ENCODE measurements around the gene HTR2B.
A peak's percentile ranks its signal among the peaks of the same experiment; 100 is the strongest.
"Not testable (repeated sequence)": the region's sequence is repeated elsewhere in the genome, so short reads cannot be mapped to it uniquely, and the experiment has no call there.

The HTR2B gene

DNA sequence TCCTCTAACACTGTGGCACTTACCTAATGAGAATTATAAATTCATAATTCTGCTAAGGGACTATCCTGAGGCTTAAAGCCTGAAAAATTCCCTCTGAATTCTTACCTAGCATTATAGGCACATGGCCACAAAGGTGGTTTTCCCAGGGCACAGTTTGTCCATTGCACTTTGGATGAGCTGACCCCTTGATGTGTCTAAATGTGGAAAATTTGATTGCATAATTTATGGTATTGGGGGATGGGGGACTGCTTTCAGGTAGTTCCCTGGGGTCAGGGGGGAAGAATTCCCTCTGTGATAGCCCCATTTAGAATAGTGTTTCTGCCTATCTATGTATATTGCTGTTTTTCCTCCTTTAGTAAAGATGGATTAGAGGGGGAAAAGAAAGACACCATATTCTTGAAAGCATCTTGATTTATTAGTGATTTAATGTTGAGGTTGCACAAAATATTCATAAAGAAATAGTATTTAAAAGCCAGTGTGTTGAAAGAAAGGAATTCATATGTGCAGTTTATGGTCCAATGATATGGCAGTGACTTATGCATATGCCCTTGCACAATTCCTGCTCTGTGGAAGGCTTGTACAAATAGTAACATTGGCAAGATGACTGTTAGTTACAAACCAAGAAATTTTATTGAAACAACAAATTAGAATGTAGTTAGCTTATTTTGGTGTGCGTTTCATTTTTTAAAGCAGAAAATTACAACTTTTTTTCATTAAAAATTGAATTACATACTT, 8.7 kb upstream of the HTR2B start:
- DNase-seq (ENCODE audit: low read depth in 2 of 2) = no peak

DNA sequence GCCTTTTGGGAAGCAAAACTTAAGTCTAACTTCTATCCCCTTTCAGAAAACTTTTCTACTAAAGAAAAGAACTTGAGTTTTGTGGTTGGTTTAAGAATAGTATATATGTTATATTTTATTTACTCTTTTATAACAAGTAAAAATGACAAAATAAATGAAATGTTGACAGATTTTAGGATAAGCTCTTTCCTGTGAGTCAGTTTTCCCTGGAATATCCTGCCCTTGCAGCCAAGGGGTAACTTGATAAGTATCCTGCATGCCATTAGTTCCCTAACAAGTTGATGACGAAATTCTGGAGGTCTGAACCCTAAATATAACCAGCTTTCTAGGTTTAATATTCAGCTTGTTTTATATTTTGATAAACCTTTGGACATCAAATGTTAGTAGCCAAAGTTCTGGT, 7.3 kb upstream of the HTR2B start:
- DNase-seq (ENCODE audit: low read depth in 2 of 2) = no peak

DNA sequence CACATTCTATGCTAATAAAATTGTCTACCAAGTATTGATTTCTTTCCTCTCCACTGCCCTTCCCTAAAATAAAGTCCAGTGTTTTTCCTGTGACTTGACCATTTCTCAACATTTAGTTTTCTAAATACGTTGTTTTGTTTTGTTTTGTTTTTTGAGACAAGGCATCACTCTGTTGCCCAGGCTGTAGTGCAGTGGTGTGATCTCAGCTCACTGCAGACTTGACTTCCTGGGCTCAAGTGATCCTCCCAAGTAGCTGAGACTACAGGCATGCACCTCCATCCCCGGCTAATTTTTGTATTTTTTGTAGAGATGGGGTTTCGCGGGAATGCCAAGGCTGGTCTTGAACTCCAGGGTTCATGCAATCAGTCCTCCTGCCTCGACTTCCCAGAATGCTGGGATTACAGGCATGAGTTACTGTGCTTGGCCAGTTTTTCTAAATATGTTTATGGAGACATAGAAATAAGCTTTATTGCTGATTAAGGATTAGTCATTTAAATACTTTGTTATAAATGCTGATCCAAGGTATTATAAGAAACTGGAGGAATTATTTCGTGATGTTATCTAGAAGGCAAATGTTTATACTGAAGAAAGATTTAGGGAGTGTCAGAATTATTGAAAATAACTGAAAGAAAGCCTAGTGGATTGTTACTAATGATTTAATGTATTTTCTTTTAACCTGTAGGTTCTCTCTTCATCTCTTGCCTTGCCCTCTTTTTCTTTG, 5.7 kb upstream of the HTR2B start:
- no peak for DNase-seq (ENCODE audit: low read depth in 2 of 2)

DNA sequence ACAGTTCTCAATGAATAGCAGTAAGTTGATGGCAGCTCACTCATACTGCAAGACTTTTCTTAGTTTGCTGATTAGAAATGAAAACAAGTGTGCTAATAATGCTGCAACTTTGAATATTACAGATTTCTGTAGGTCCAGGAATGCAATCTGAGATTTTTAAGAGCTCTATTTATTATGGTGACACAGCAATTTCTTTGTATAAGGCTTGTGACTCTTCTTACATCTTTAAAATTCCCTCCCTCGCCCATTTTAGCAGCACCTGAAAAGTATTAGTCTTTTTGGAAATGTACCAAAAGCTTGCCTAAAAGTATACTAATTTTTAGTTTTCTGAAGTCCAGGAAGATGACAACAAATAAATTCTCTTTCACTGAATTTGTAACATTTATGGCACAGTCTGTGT, 4.4 kb upstream of the HTR2B start:
- no peak for DNase-seq (ENCODE audit: low read depth in 2 of 2)

DNA sequence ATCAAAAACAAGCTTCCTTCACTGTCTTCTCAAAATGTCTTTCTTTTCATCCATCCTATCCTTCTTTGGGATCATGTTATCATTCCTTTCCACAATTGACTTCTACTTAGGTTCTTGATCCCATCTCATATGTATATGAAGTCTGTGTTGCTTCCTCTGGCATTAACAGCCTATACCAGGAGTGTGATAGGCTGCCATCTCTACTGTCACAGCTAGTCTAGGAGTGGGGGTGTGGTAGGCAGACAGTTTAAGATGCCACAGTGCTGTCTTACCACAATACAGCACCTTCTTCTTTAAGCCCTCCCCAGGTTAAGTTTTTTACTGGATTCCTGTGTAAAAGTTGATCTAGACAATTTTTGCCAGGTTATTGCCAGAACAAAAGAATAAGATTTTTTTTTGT, 3.7 kb upstream of the HTR2B start:
- no peak for DNase-seq (ENCODE audit: low read depth in 2 of 2)

DNA sequence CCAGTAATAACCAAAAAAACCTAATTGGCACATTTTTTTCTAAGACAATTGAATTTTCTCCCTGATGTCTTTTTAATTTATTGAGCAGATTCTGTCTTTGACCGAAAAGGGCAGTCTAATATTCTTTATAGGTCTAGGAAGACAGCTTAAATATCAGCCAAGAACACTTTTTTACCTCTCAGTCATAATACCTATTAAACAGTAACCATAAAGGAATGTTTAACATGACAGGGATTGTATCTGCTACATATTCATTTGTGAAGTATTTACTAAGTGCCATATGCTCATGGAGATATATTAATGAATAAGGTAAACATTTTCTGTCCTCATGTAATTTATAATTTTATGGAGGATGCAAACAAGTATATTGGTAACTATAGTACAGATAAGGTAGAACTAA, 3.1 kb upstream of the HTR2B start:
- DNase-seq (ENCODE audit: low read depth in 2 of 2) = no peak

DNA sequence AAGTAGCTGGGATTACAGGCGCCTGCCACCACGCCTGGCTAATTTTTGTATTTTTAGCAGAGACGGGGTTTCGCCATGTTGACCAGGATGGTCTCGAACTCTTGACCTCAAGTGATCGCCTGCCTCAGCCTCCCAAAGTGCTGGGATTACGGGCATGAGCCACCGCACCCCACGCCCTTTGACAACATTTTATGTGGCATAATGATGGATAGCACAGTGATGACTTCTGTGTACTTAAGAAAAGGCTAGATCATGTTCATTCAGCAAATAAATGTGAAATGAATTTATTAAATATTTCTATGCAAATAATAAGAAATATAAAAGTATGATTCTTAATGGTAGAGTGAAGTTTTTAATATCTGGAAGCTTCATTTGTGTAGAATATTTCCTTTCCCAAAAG, 2.6 kb upstream of the HTR2B start:
- DNase-seq (ENCODE audit: low read depth in 2 of 2) = no peak

DNA sequence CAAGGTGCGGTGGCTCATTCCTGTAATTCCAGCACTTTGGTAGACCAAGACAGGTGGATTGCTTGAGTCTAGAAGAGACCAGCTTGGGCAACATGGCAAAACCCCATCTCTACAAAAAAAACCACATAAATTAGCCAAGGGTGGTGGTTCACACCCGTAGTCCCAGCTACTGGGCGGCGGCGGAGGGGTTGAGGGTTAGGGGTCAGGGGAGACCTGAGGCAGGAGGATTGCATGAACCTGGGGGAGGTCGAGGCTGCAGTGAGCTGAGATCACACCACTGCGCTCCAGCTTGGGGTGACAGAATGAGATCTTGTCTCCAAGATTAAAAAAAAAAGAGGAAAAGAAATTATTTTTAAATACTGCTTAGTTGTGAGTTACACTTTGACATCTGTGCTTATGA, 1.3 kb upstream of the HTR2B start:
- DNase-seq (ENCODE audit: low read depth in 2 of 2) = no peak

DNA sequence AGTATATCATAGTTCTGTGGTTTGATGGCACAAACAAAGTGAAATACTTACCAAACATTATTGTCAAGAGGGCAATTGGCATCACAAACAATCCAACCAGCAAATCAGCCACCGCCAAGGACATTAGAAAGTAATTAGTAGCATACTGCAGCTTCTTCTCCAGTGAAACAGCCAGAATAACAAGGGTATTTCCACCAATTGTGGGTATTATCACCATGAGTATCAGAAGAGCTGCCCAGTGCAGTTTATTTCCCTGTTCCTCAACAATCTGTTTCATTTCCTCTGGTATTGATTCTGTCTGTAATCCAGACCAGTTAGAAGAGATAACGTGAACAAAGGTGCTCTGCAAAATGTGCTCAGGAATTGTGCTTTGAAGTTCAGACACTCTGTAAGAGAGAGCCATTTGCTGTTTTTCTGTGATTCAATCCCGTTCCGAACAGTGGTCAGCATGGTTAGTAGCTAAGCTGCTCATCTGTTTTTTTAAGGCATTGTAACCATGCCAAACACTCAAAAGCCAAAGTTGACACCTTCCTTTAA, 1.4 kb downstream of the HTR2B start:
- DNase-seq (ENCODE audit: low read depth in 2 of 2) = no peak

DNA sequence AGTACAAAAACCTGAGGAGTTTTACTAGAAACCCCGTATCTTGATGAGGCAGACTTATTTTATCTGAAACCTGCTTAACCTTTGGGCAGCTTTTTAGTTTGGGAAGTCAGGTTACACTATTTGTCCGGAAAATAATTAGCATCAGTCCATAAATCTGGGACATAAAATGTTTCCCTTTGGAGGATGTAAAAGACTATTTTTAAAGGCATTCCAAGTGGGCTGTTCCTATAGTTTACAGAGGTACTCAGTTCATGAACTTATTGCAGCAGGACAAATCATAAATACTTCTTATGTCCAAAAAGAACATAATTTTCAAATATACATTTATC, 6.3 kb downstream of the HTR2B start:
- no peak for DNase-seq (ENCODE audit: low read depth in 2 of 2)

DNA sequence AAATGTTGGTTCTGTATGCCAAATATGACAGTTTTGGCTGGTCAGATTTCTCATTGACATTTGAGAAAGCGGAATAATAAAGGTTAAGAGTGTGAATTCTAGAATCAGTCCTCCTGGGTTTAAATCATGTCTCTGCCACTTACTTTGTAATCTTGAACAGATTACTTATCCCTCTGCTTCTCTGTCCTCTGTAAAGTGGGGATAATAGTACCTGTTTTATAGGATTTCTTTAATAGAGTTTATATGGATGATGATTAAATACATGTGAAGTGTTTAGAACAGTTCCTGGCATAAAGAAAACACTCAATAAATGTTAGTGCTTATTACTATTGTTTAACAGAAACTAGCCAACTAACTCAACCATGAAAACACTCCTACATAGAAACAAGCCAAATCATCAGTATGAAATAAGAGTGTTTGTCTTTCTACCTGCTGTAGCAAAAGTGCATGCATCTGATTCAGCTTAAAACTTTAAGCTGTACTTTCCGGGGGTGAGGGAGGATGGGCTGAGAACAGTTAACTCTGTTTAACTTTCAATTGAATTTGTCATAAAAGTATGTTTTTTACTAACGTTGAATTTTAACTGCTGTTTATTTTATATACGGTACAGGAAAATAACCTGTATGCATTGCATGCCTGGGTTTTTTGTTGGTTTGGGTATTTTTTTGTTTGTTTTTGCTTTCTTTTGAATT, 6.8 kb downstream of the HTR2B start:
- DNase-seq (ENCODE audit: low read depth in 2 of 2) = no peak

DNA sequence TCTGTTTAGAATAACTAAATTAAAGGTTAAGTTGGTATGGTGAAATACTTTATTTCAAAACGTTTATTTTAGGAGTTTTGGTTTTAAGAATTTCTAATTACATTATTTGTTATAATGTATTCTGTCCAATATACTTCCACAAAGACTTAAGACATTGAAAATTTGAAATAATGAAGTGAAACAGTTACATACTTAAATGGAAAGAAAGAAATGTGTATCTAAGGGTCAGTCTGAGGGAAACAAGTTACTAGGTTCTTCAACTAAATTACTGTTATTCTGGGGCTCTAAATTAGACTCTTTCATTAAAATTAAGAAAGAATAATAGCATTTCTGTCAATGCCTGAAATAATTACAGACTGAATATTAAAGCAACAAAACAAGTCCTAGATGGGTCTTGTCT, 7.7 kb downstream of the HTR2B start:
- DNase-seq (ENCODE audit: low read depth in 2 of 2) = no peak

DNA sequence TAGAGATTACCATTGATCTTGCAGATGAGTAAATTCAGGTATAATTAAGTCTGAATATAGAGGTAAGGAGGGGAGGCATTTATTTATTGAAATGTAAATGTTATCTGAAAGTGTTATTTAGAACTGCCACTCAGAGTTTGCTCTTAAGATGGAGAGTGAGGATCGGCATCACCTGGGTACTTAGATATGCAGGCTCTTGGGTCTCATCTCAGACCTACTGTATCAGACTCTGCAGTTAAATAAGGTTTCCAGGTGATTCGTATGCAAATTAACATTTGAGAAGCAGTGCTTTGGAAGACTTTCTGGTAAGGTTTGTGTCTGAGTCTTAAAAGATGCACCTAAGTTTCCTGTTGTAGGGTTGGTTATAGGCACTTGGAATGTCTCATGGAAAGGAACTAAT, 9.2 kb downstream of the HTR2B start:
- no peak for DNase-seq (ENCODE audit: low read depth in 2 of 2)

DNA sequence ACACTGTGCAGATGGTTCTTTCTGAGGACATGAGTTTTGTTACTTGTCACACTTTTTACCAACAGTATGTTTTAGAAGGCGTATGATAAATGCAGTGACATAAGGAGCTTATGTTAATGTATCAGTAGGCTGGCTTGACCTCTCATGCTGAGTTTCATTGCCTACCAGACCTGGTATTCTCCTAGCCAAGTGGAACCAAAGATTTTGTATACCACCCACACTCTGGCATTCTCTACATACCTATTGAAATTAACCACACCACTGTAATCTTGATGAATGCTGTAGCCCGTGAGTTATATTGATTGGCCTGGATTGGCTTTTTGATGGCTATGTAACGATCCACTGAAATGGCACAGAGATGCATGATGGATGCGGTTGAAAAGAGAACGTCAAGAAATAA, 11.4 kb downstream of the HTR2B start:
- no peak for DNase-seq (ENCODE audit: low read depth in 2 of 2)

DNA sequence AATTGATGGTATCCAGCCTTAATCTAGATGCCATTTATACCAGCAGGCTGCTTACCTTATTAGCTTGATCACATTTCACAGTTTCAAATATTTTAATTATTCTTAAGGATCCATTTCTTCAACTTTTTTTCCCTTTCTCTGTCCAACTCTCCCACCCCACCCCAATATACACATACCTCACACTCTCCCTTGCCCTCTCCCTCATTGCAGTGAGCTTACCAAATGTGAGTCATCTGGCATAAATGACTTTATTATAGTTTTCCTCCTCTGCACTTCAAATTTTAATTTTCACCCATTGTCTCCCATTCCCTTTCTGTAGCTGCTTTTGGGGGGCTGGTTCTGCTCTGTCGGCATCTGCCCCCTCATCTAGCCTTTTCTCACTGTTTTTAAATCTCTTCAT, 12.9 kb downstream of the HTR2B start:
- no peak for DNase-seq (ENCODE audit: low read depth in 2 of 2)

DNA sequence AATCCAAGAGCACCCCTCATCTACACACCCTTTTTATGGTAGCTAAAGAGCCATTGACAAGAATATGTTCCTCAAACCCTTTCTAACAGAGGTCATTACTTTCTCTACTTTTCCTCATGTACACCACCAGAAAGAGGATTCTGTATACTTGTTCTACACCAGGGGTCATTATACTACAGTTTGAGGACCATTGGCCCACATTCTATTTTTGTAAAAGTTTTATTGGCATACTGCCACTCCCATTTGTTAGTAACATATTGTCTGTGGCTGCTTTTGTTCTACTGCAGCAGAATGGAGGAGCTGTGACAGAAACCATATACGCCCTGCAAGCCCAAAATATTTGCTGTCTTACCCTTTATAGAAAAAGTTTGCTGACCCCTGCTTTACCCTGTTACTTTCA, 14.3 kb downstream of the HTR2B start:
- no peak for DNase-seq (ENCODE audit: low read depth in 2 of 2)

DNA sequence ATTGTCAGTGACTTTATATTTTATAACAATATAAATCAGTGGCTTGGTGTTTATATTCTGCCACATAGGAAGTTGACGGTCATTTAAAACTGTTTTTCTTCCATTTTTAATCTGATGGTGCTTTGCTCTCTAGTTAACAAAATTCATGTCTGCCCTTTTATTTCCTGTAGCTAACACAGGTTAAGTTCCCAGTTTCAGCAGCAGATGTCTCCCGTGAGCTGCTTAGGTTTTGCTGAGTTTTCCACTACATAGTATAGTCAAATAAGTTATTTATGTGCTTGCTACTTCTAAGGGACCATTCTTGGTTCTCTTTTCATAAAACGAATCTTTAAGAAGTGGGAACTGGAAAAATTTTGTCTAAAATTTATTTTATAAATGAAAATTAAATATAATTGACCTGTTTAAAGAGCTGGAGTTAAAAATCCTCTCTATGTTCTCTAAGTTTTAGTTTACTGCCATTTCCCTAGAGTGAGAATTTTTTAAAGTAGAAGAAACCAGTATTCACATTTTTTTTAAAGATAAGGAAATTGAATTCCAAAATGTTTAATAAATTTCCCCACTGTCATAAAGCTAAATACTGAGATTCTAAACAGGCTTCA, 20.6 kb downstream of the HTR2B start:
- DNase-seq (ENCODE audit: low read depth in 2 of 2) = peak in 1 of 2 donors; percentile 30

DNA sequence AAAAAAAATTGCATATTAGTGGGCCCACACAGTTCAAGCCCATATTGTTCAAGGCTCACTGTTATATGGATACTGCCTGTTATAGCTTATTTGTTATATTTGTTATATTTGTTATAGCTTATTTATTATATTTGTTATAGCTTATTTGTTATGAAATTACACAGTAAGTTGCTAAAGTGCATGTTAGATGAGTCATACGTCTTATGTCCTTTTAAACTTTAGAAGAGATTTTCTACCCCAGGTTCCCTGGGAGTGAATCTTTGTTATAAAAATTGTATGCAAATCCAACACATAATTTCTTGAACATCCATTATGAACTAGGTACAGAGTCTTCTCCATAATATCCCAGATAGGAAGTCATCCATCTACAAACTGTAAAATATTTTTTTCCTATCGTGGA, 22.1 kb downstream of the HTR2B start:
- DNase-seq (ENCODE audit: low read depth in 2 of 2) = no peak

DNA sequence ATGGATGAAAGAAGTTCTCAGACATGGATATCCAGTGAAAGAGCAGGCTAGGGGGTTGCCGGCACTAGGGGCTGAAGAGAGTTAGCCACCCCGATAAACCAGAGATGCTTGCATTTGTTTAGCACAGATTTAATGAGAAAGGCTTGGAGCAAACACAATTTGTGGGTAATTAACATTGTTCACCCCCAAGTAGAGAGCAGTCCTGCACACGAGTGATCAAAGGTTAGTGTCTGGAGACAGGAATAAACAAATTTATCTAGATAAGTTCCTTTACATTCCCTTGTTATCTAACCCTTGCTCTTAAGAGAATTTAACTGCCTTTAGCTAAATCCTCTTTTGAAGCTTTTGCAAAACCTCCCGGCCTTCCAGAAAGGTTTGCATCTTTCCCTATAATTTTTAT, 23.9 kb downstream of the HTR2B start:
- no peak for DNase-seq (ENCODE audit: low read depth in 2 of 2)

DNA sequence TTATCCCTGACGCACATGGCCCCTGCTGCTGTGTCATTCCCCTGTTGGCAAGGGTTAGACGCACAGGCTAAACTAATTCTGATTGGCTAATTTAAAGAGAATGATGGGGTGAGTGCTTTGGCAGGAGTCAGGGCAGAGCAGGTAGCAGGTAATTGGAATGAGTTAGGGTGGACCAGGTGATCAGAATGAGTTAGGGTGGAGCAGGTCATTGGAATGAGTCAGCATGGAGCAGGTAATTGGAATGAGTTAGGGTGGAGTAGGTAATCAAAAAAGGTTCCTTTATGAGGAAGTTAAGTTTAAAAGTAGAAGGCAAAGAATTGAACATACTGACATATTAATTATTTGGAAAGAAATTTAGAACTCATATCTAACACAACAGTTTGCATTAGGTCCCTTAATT, 24.5 kb downstream of the HTR2B start:
- DNase-seq (ENCODE audit: low read depth in 2 of 2) = not testable (repeated sequence)

DNA sequence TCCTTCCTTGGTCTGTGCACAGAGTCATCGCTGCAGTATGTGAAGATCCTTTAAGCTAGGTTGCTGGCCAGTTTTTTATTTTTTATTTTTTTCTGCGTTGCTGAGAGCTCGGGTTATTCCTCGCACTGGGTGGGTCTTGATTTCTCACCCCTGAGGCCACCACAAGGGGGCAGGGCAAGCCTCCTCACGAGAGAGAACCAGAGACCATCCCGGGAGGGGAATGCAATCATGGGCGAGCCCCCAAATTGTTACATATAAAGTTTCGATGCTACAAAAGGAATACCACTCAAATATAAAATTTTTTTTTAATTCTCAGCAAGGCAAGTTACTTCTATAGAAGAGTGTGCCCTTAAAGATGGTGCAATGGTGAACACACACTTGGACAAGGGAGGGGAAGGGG, 24.9 kb downstream of the HTR2B start:
- DNase-seq (ENCODE audit: low read depth in 2 of 2) = no peak

DNA sequence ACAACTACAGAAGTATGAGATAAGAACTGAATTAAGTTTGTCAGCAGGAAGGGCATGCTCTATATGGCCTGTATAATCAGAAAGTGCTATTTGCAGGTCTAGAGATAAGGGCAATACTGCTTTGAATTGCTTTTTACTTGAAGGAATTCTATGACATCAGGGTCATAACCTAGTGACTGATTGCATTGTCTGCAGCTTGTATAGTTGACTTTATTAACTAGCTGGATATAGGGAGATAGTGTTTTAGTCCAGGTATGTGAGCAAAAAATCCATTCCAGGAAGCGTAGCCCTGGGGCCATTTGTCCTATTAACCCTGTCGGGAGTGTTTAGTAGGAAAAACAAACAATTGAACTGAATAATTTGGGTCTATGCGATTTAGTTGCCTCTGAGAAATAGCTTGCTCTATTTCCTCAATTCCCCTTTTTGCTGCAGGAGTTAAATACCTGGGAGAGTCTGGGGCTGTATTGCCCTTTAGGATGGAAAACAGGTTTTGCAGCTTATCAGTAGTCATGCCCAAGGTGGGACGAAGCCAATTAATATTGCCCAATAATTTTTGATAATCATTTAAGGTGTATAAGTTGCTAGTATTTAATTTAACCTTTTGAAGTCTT, 30.0 kb downstream of the HTR2B start:
- no peak for DNase-seq (ENCODE audit: low read depth in 2 of 2)
